OCI-LY3 (cell line): Measurements from ENCODE around the gene CTNNBIP1.
"Not testable (repeated sequence)": the region's sequence is repeated elsewhere in the genome, so short reads cannot be mapped to it uniquely, and the experiment has no call there.

Experiments used
- H2AFZ ChIP-seq: fragments of 200-600, 300-600 bp; shearing (Covaris generic); 2 replicates; pipeline ENCODE4 v1.6.0; 2014; ENCODE audit warnings: antibody characterized with exemption, low read depth, low read length
- H3K27ac ChIP-seq: fragments of 200-600, 300-600 bp; sonication (generic); 2 replicates; pipeline ENCODE4 v1.5.1; 2014; ENCODE audit warnings: mild to moderate bottlenecking, low read length, moderate library complexity, mixed read lengths
- H3K27me3 ChIP-seq: fragments of 200-600, 300-600 bp; sonication (generic); 2 replicates; pipeline ENCODE4 v1.6.1; 2014; ENCODE audit warnings: low read depth, low read length, mixed read lengths
- H3K36me3 ChIP-seq: fragments of 200-600, 300-600 bp; sonication (generic); replicated peaks from 2 replicates; pipeline ENCODE3; 2014; ENCODE audit warnings: low read depth, low read length, mixed read lengths
- H3K4me1 ChIP-seq: fragments of 300-600, 200-600 bp; sonication (generic); 2 replicates; pipeline ENCODE4 v1.6.1; 2014; ENCODE audit warnings: low read length, mixed read lengths
- H3K4me2 ChIP-seq: fragments of 200-600, 300-600 bp; sonication (generic); 2 replicates; pipeline ENCODE4 v1.6.1; 2014; ENCODE audit warnings: low read length, mixed read lengths
- H3K4me3 ChIP-seq: fragments of 300-600, 200-600 bp; sonication (generic); 2 replicates; pipeline ENCODE4 v1.5.1; 2014; ENCODE audit warnings: antibody characterized with exemption, mild to moderate bottlenecking, low read length, moderate library complexity
- H3K79me2 ChIP-seq: fragments of 300-600, 200-600 bp; shearing (Covaris generic); 2 replicates; pipeline ENCODE4 v1.6.1; 2014; ENCODE audit warnings: mild to moderate bottlenecking, low read length, mixed read lengths
- H3K9ac ChIP-seq: fragments of 300-600, 200-600 bp; shearing (Covaris generic); 2 replicates; pipeline ENCODE4 v1.6.0; 2014; ENCODE audit warnings: mild to moderate bottlenecking, low read length, moderate library complexity
- H3K9me3 ChIP-seq: fragments of 200-600, 300-600 bp; shearing (Covaris generic); 2 replicates; pipeline ENCODE4 v1.6.1; 2014; ENCODE audit warnings: low read length, mixed read lengths; ENCODE audit not compliant: insufficient read depth
- H4K20me1 ChIP-seq: fragments of 200-600, 300-600 bp; sonication (generic); 2 replicates; pipeline ENCODE4 v1.6.1; 2016; ENCODE audit warnings: low read length, mixed read lengths; ENCODE audit not compliant: insufficient read depth
- CTCF ChIP-seq: fragments of 200-600, 300-600 bp; sonication (generic); IDR thresholded peaks from 2 replicates; pipeline ENCODE4 v1.5.1; 2014; ENCODE audit warnings: antibody characterized with exemption, low read length, low read depth
- EZH2phosphoT487 ChIP-seq: fragments of 200-600 bp; shearing (Covaris generic); IDR thresholded peaks from 2 replicates; pipeline ENCODE4 v1.6.1; 2018; ENCODE audit warnings: antibody characterized with exemption, mixed run types, low read depth

The CTNNBIP1 gene

GRCh38 chr1:9805006-9805508 is 105.0 kb downstream of the CTNNBIP1 start:
- Histone ChIP-seq H3K27ac (no peak overlapping the region), H3K9me3 (no peaks in the 10 kb centered on the region), H3K4me3 (no peak overlapping the region), H3K4me1 (peaks cover 2% of the 10 kb centered on the region), H3K27me3 (no peaks in the 10 kb centered on the region), H4K20me1 (peaks cover 55% of the 10 kb centered on the region), H3K36me3 (peaks cover 6% of the 10 kb centered on the region), H3K4me2 (no peak overlapping the region), H3K79me2 (peaks cover 81% of the 10 kb centered on the region), H2AFZ (no peak overlapping the region), H3K9ac (no peak overlapping the region)
- TF ChIP-seq EZH2phosphoT487 = no peak
- TF ChIP-seq CTCF = no peak

GRCh38 chr1:9803003-9803918 is 106.8 kb downstream of the CTNNBIP1 start:
- H2AFZ ChIP-seq, H3K27ac ChIP-seq, H3K4me2 ChIP-seq: not testable (repeated sequence)

GRCh38 chr1:9801909-9802308 is 108.2 kb downstream of the CTNNBIP1 start:
- no peak overlapping the region for H3K27ac ChIP-seq
- H4K20me1 ChIP-seq = peaks cover 50% of the 10 kb centered on the region
- no peaks in the 10 kb centered on the region for H3K27me3 ChIP-seq
- H3K4me2 ChIP-seq = no peak overlapping the region
- H3K9ac ChIP-seq = no peak overlapping the region
- peaks cover 82% of the 10 kb centered on the region for H3K79me2 ChIP-seq
- TF ChIP-seq CTCF = no peak
- no peak for TF ChIP-seq EZH2phosphoT487
- H3K36me3 ChIP-seq = no peaks in the 10 kb centered on the region
- peaks cover 18% of the 10 kb centered on the region for H3K4me1 ChIP-seq
- no peak overlapping the region for H3K4me3 ChIP-seq
- no peaks in the 10 kb centered on the region for H3K9me3 ChIP-seq
- no peak overlapping the region for H2AFZ ChIP-seq

More at GRCh38 chr1:9803003-9803918, 106.8 kb downstream of the CTNNBIP1 start:
- not testable (repeated sequence) for H3K4me3 ChIP-seq, H3K36me3 ChIP-seq, H3K9me3 ChIP-seq, H3K9ac ChIP-seq, H3K27me3 ChIP-seq
- Histone ChIP-seq H4K20me1 (peaks cover 51% of the 10 kb centered on the region), H3K4me1 (peaks cover 13% of the 10 kb centered on the region), H3K79me2 (peaks cover 83% of the 10 kb centered on the region)
